Thymus (tissue), 14 donors: ENCODE measurements around the gene TBX18. TPM values are rescaled to one million over a fixed set of nuclear protein-coding genes. Genes with fewer than 3 reads are reported as not detected.

Source experiments
- DNase-seq, 9 donors: peaks; one replicate each; pipeline ENCODE4 v3.0.0-alpha.2; 2013; ENCODE audit warnings: low spot score in 9 of 9, low read depth in 6 of 9, missing footprints in 1 of 9
- H3K27ac ChIP-seq, 2 donors: one replicate each; pipeline ENCODE4 v1.5.1; 2013; ENCODE audit warnings: control low read depth in 1 of 2, low read depth in 1 of 2, low read length in 1 of 2, mild to moderate bottlenecking in 1 of 2, moderate library complexity in 1 of 2
- H3K27me3 ChIP-seq, 2 donors: one replicate each; pipeline ENCODE4 v1.5.1; 2013; ENCODE audit warnings: low read length in 1 of 2; ENCODE audit not compliant: control insufficient read depth in 2 of 2, insufficient read depth in 1 of 2
- H3K36me3 ChIP-seq, 2 donors: one replicate each; pipeline ENCODE4 v1.5.1; 2013; ENCODE audit warnings: low read length in 1 of 2, mild to moderate bottlenecking in 1 of 2, moderate library complexity in 1 of 2; ENCODE audit not compliant: control insufficient read depth in 2 of 2, insufficient read depth in 2 of 2
- H3K4me1 ChIP-seq, 2 donors: one replicate each; pipeline ENCODE4 v1.5.1; 2013; ENCODE audit warnings: low read length in 2 of 2; ENCODE audit not compliant: control insufficient read depth in 2 of 2, insufficient read depth in 2 of 2
- H3K4me3 ChIP-seq, 2 donors: one replicate each; pipeline ENCODE4 v1.5.1; 2013; ENCODE audit warnings: low read length in 2 of 2, control low read depth in 1 of 2, mild to moderate bottlenecking in 1 of 2
- H3K9me3 ChIP-seq, 2 donors: one replicate each; pipeline ENCODE4 v1.5.1; 2013; ENCODE audit warnings: low read length in 1 of 2, mild to moderate bottlenecking in 1 of 2; ENCODE audit not compliant: control insufficient read depth in 2 of 2, insufficient read depth in 1 of 2
- WGBS: extraction: QIAGEN DNeasy Blood & Tissue Kit; methylation state at CpG from one replicate; pipeline ENCODE4 v1.1.7; 2013; 5-methylcytosine and 5-hydroxymethylcytosine counted together
- long read RNA-seq, 10 donors: transcript quantifications; one replicate each; lab custom pipeline, GENCODE V29; 2026
- polyA plus RNA-seq: library from polyadenylated mRNA; stranded (reverse); fragments of 200-250 nt; gene quantifications from one replicate; pipeline ENCODE4 v1.2.3, GENCODE V29; 2013
- total RNA-seq: library from RNA; stranded (reverse); fragments of 120-200 nt; gene quantifications from one replicate; pipeline ENCODE4 v1.2.4, GENCODE V29; 2013
- donor health status: healthy.

The TBX18 gene
- total RNA-seq, result 0.90 TPM
- polyA plus RNA-seq, result 1.3 TPM
- long read RNA-seq, donor 1, result 0 reads
- long read RNA-seq, donor 2, result 0 reads
- long read RNA-seq, donor 3, result 0 reads
- long read RNA-seq, donor 4, result 0 reads
- long read RNA-seq, donor 5, full-length matches to known transcripts, result 1 of 1 reads
- long read RNA-seq, donor 5, partial matches to known transcripts, result 0 of 1 reads
- long read RNA-seq, donor 5, other reads (novel, unspliced or antisense), result 0 of 1 reads
- long read RNA-seq, donor 6, result 0 reads
- long read RNA-seq, donor 7, result 0 reads
- long read RNA-seq, donor 8, result 0 reads
- long read RNA-seq, donor 9, result 0 reads
- long read RNA-seq, donor 10, result 0 reads

GRCh38 chr6:84764332-84765049 lies at the start of gene TBX18:
Gene TBX18 (minus strand): TSS chr6:84764598. CDS start chr6:84764181, 417 bp downstream.
- no peak within 1 kb of the TSS for H3K27ac ChIP-seq
- H3K4me1 ChIP-seq, result peaks cover 0 to 16% of the 10 kb centered on the region in 2 donors
- WGBS, result 3% methylated on average over 42 of the region's 42 CpGs
- H3K36me3 ChIP-seq, result no peaks in the 10 kb centered on the region
- DNase-seq, result peak in 6 of 9 donors; percentile 16 to 62 (median 28)
- peaks cover 1 to 29% of the 10 kb centered on the region in 2 donors for H3K9me3 ChIP-seq
- peaks cover 68 to 94% of the 10 kb centered on the region in 2 donors for H3K27me3 ChIP-seq
- peak within 1 kb of the TSS; percentile 10 to 18 for H3K4me3 ChIP-seq

- no peak overlapping the region for H3K4me3 ChIP-seq
- no peak for DNase-seq
Observed at GRCh38 chr6:84811351-84811750, 47.0 kb upstream of the TBX18 start.

DNA sequence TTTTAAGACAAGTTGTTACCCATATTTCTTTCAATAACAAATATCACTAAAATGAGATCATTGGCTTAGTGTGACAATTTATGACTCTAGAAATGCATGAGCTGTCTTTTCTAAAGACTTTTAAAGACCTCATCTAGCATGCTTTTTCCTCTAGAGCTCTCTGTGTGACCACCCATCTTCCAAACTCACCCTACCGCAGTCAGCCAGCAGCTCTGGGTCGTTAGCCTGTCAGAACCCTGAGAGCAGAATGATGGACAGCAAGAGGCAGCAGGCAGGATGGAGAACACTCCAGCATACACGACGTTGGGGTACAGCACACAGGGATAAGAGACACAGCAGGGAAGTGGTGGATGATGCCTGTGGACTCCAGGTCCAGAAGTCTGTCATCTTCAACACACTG lies 45.1 kb upstream of the TBX18 start:
- WGBS, result 27% methylated on average over 4 of the region's 4 CpGs

More at GRCh38 chr6:84811351-84811750, 47.0 kb upstream of the TBX18 start:
- Histone ChIP-seq H3K4me1 (no peaks in the 10 kb centered on the region), H3K9me3 (no peaks in the 10 kb centered on the region), H3K27ac (no peak overlapping the region), H3K36me3 (no peaks in the 10 kb centered on the region), H3K27me3 (no peaks in the 10 kb centered on the region)

DNA sequence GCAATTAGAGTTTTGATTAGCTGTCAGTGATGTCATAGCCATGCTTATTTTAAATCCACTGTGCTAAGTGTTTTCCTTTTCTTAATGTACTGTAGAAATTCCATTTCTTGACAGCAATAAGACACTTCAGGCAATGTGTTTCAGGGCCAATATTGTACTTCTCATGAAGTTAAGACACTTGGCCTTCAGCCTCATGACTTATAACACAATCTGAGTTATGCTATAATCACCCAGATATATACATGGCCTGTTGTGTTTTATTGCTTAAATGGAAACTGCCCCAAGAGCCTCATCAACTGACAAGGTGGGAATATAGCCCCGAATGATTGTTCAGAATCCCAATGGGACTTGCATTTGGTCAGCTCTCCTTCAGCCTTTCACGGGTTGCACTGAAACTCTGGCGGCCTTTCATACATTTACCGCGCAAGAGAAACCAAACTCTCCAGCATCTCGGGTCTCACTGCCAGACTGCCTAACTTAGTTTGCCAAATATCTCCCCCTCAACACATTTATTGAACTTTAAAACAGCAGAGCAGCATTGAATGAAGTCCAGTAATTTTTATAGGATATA lies 44.2 kb upstream of the TBX18 start:
- no peaks in the 10 kb centered on the region for H3K4me1 ChIP-seq
- no peak overlapping the region for H3K4me3 ChIP-seq
- no peaks in the 10 kb centered on the region for H3K36me3 ChIP-seq
- no peaks in the 10 kb centered on the region for H3K9me3 ChIP-seq
- no peak for DNase-seq
- H3K27me3 ChIP-seq, result no peaks in the 10 kb centered on the region
- H3K27ac ChIP-seq, result no peak overlapping the region
- 90% methylated on average over 6 of the region's 6 CpGs for WGBS

More for the DNA sequence above, 45.1 kb upstream of the TBX18 start:
- Histone ChIP-seq H3K27ac (no peak overlapping the region), H3K27me3 (no peaks in the 10 kb centered on the region), H3K36me3 (no peaks in the 10 kb centered on the region), H3K4me3 (no peak overlapping the region), H3K4me1 (no peaks in the 10 kb centered on the region), H3K9me3 (no peaks in the 10 kb centered on the region)
- DNase-seq, result no peak

DNA sequence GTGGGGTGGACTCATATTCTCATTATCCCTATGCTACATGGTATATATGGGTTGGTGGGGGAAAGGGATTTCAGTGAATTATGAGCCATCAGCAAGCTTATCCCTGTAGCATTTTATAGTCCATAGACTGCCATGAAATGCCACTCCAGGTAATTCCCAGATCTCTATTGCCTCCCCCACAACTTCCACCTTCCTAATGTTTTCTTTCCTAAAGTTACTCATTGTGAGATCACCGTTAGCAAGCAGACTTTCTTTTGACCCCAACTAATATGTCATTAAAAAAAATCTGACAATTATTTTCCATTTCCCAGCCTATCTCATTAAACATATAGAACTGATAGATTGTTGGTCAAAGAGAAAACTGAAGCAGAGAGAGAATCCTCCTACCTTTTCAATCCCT lies 40.7 kb upstream of the TBX18 start:
- no peak overlapping the region for H3K27ac ChIP-seq
- H3K9me3 ChIP-seq, result no peaks in the 10 kb centered on the region
- WGBS, result 90% methylated on average over 1 of the region's 1 CpG
- no peaks in the 10 kb centered on the region for H3K4me1 ChIP-seq
- H3K36me3 ChIP-seq, result no peaks in the 10 kb centered on the region
- no peak for DNase-seq
- no peaks in the 10 kb centered on the region for H3K27me3 ChIP-seq
- H3K4me3 ChIP-seq, result no peak overlapping the region

- Histone ChIP-seq H3K27me3 (no peaks in the 10 kb centered on the region), H3K27ac (no peak overlapping the region), H3K36me3 (no peaks in the 10 kb centered on the region), H3K4me1 (no peaks in the 10 kb centered on the region), H3K9me3 (no peaks in the 10 kb centered on the region), H3K4me3 (no peak overlapping the region)
- WGBS, result 93% methylated on average over 3 of the region's 3 CpGs
- DNase-seq, result no peak
Observed at GRCh38 chr6:84804720-84805119, 40.3 kb upstream of the TBX18 start.

DNA sequence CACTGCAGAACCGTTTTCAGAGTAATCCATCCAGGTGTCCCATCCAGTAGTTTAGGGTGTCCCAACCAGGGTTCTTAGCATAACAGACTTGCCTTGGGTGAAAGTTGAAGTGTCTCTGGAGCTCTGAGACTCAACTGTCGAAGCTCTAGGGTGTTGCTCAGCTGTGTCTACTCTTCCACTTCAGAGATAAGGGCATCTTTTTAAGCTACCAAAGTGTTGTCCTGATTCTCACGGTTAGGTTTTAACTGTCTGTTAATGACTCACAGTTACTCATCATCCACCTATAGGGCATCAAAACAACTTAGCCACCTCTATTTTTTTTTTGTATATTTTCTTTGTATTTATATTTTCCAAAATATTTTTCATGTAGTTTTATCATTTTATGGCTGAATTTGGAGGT lies 36.9 kb upstream of the TBX18 start:
- no peaks in the 10 kb centered on the region for H3K36me3 ChIP-seq
- no peaks in the 10 kb centered on the region for H3K4me1 ChIP-seq
- no peak overlapping the region for H3K27ac ChIP-seq
- H3K4me3 ChIP-seq, result no peak overlapping the region
- no peaks in the 10 kb centered on the region for H3K9me3 ChIP-seq
- 85% methylated on average over 3 of the region's 3 CpGs for WGBS
- no peak for DNase-seq
- no peaks in the 10 kb centered on the region for H3K27me3 ChIP-seq

DNA sequence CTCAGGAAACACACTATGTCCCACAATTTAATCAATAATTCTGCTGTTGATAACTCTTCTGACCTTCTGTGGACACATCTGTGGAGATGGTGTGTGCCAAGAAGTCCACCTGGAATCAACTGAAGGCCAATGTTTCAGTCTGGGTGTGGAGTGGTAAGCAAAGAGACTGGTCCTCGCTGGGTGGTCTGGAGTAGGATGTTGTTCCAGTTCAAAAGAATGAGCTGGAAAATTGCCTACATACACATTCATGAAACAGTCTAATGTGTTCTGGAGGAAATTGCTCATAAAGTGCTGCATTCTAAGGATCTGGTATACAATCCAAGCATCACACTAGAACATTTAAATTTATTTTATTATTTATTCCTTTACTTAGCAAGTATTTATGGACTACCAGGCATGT lies 33.9 kb upstream of the TBX18 start:
- no peak for DNase-seq
- Histone ChIP-seq H3K9me3 (no peaks in the 10 kb centered on the region), H3K27ac (no peak overlapping the region), H3K4me3 (no peak overlapping the region), H3K36me3 (no peaks in the 10 kb centered on the region), H3K27me3 (no peaks in the 10 kb centered on the region), H3K4me1 (no peaks in the 10 kb centered on the region)
- 85% methylated on average over 1 of the region's 1 CpG for WGBS

DNA sequence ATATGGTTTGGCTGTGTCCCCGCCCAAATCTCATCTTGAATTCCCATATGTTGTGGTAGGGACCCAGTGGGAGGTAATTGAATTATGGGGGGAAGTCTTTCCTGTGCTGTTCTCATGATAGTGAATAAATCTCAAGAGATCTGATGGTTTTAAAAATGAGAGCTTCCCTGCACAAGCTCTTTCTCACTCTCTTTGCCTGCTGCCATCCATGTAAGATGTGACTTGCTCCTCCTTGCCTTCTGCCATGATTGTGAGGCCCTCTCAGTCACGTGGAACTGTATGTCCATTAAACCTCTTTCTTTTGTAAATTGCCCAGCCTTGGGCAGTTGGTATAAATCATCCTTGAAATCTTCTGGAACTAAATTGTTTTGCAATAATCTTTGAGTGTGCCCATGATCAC lies 31.9 kb upstream of the TBX18 start:
- H3K4me1 ChIP-seq, result no peaks in the 10 kb centered on the region
- 64% methylated on average over 2 of the region's 2 CpGs for whole genome bisulfite sequencing
- H3K27ac ChIP-seq, result no peak overlapping the region
- no peaks in the 10 kb centered on the region for H3K9me3 ChIP-seq
- H3K27me3 ChIP-seq, result no peaks in the 10 kb centered on the region
- no peaks in the 10 kb centered on the region for H3K36me3 ChIP-seq
- no peak for DNase-seq
- H3K4me3 ChIP-seq, result no peak overlapping the region
